Measurements from ENCODE around the gene PARD3. TPM values are rescaled to one million over a fixed set of nuclear protein-coding genes. Genes with fewer than 3 reads are reported as not detected.

PARD3 gene
- total RNA-seq, 2 donors from 2014 or later, result 36.1 to 48.5 TPM

DNA sequence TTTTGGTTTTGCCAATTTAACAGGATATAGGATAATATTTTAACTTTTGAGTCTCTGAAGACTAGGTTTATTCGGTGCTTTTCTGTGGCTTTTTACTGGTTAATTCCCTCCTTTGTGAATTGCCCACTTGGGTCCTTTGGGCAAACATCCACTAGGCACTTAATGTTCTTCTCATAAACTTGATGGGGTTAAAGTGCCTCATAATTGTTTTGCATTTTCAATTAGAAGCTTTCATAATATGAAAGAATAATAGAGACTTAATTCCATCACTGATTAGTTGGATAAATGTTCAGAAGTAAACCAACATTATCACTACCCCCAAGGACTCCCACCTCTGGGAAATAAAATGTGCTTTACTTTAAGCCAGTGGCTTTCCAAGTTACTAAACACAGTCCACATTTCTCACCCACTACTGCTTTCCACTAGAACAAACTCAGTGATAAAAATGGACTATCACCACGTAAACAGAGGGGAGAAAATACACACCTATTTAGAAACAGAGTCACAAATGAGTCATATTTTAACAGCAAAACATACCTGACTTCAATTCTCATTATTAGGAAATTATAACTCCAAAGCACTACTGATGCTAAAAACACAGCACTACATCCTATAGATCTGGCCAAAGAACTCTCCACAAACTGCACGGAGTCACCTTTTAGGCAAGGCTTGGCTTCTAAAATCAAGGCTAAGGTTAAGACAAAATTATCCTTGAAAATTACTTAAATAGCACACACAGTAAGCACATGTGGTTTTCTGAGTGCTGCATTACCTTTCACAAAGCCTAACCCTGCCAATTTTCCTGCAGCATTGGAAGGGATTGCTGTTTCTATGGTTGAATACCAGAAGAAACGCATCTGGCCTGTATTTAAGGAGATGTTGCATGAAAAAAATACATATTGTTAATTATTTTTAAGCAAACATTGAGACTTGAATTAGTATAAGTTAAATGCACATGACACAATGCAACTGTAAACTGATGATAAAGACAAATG, 41.2 kb downstream of the PARD3 start:
- no peak for ATAC-seq
- no peaks in the 10 kb centered on the region for H3K27me3 ChIP-seq
- no peak overlapping the region for H3K27ac ChIP-seq
- DNase-seq, result no peak
- H3K4me3 ChIP-seq, result no peak overlapping the region
- H3K36me3 ChIP-seq (replicated peaks in 1 of 2; ENCODE audit: insufficient read depth in 1 of 2, low read depth in 2 of 2), result no peaks in the 10 kb centered on the region
- 47 to 61% methylated on average over 4 of the region's 4 CpGs for WGBS, 2 donors
- TF ChIP-seq, protein P1, sequence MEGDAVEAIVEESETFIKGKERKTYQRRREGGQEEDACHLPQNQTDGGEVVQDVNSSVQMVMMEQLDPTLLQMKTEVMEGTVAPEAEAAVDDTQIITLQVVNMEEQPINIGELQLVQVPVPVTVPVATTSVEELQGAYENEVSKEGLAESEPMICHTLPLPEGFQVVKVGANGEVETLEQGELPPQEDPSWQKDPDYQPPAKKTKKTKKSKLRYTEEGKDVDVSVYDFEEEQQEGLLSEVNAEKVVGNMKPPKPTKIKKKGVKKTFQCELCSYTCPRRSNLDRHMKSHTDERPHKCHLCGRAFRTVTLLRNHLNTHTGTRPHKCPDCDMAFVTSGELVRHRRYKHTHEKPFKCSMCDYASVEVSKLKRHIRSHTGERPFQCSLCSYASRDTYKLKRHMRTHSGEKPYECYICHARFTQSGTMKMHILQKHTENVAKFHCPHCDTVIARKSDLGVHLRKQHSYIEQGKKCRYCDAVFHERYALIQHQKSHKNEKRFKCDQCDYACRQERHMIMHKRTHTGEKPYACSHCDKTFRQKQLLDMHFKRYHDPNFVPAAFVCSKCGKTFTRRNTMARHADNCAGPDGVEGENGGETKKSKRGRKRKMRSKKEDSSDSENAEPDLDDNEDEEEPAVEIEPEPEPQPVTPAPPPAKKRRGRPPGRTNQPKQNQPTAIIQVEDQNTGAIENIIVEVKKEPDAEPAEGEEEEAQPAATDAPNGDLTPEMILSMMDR (IDR thresholded peaks at IDR 0.05), result no peak
- no peak for TF ChIP-seq POLR2A (IDR thresholded peaks at IDR 0.05)
- intact Hi-C loops (cut with DNase I), result no loop called here
- H3K4me1 ChIP-seq, result peaks cover 29% of the 10 kb centered on the region
- no peaks in the 10 kb centered on the region for H3K9me3 ChIP-seq

DNA sequence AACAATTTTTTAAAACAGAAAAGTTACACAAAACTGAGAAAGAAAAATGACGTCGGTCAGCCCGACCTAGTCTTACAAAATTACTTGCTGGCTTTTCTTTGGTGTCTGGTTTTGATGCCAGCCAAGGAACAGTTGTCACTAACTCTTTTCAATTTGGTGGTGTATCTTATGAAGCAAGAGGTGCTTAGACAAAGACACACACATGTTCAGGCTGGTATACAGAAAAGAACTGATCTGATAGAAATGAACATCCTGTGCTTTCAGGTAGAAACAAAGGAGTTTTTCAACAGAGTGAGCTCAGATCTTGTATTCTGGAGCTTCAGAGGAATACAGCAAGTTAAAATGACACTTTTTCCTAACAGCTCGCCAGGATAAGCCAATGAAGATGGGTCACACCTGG, 43.6 kb downstream of the PARD3 start:
- DNase-seq (no peak), ATAC-seq (no peak)
- Histone ChIP-seq H3K4me1 (peaks cover 41% of the 10 kb centered on the region), H3K4me3 (no peak overlapping the region), H3K9me3 (no peaks in the 10 kb centered on the region), H3K27ac (no peak overlapping the region), H3K36me3 (replicated peaks in 1 of 2; ENCODE audit: insufficient read depth in 1 of 2, low read depth in 2 of 2) (no peaks in the 10 kb centered on the region), H3K27me3 (no peaks in the 10 kb centered on the region)
- WGBS, 2 donors, result 90 to 91% methylated on average over 4 of the region's 4 CpGs
- intact Hi-C loops (cut with DNase I), result no loop called here
- TF ChIP-seq, protein P1 (IDR thresholded peaks at IDR 0.05), result no peak
- no peak for TF ChIP-seq POLR2A (IDR thresholded peaks at IDR 0.05)

DNA sequence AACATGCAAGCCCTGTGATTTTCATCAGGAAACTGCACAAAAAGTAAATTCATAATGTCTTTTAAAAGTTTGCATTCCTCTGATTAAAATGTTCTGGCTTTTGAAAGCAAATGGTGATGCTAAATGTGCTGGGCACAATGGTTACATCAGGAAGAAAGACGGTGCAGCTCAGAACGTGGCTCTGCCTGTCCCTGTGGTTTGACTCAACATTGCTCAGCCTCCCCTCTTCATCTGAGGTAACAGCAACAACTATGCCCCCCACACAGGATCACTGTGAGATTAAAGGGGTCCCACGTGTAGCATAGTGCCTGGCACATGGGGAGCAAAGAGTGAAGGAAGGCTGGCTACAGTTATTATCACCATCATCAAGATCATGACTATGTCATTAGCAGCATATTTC, 44.0 kb downstream of the PARD3 start:
- Histone ChIP-seq H3K27me3 (no peaks in the 10 kb centered on the region), H3K9me3 (no peaks in the 10 kb centered on the region), H3K27ac (no peak overlapping the region), H3K36me3 (replicated peaks in 1 of 2; ENCODE audit: insufficient read depth in 1 of 2, low read depth in 2 of 2) (no peaks in the 10 kb centered on the region), H3K4me3 (no peak overlapping the region), H3K4me1 (peaks cover 40% of the 10 kb centered on the region)
- intact Hi-C loops (cut with DNase I), result no loop called here
- 74 to 75% methylated on average over 3 of the region's 3 CpGs for WGBS, 2 donors
- DNase-seq (no peak), ATAC-seq (no peak)
- TF ChIP-seq POLR2A (IDR thresholded peaks at IDR 0.05), result no peak
- TF ChIP-seq, protein P1 (IDR thresholded peaks at IDR 0.05), result no peak

DNA sequence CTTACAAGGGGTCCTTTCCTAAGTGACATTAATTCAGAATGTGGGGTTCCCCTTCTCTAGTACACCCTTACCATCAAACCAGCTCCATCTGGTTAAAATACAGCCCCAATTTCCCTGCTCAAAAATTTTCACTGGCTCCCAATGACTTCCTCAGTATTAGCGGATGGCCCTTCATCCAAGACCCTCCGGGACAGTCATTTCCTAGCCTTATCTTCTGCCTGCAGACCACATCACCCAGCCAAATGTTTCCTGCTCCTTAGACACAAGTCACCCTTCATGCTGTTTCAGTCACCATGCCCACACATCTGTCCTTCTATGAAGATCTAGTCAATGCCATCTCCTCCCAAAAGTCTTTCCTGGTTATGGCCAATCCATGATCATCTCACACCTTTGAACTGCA, 45.2 kb downstream of the PARD3 start:
- Histone ChIP-seq H3K9me3 (no peaks in the 10 kb centered on the region), H3K36me3 (replicated peaks in 1 of 2; ENCODE audit: insufficient read depth in 1 of 2, low read depth in 2 of 2) (no peaks in the 10 kb centered on the region), H3K4me3 (no peak overlapping the region), H3K4me1 (peaks cover 44% of the 10 kb centered on the region), H3K27me3 (no peaks in the 10 kb centered on the region), H3K27ac (no peak overlapping the region)
- 52 to 69% methylated on average over 2 of the region's 2 CpGs for WGBS, 2 donors
- ATAC-seq (no peak), DNase-seq (no peak)
- TF ChIP-seq, protein P1 (IDR thresholded peaks at IDR 0.05), result no peak
- no peak for TF ChIP-seq POLR2A (IDR thresholded peaks at IDR 0.05)
- intact Hi-C loops (cut with DNase I), result no loop called here
